ENCODE results near the gene DNAJC1.

The DNAJC1 gene

GRCh38 chr10:22005763-22006162, 2.2 kb upstream of the DNAJC1 start:
- DNase-seq (ENCODE audit: extremely low read depth, low read depth): no peak
- no peak overlapping the region for H3K4me3 ChIP-seq (replicated peaks; ENCODE audit: low read depth, low read length)
- TF ChIP-seq, protein P1, sequence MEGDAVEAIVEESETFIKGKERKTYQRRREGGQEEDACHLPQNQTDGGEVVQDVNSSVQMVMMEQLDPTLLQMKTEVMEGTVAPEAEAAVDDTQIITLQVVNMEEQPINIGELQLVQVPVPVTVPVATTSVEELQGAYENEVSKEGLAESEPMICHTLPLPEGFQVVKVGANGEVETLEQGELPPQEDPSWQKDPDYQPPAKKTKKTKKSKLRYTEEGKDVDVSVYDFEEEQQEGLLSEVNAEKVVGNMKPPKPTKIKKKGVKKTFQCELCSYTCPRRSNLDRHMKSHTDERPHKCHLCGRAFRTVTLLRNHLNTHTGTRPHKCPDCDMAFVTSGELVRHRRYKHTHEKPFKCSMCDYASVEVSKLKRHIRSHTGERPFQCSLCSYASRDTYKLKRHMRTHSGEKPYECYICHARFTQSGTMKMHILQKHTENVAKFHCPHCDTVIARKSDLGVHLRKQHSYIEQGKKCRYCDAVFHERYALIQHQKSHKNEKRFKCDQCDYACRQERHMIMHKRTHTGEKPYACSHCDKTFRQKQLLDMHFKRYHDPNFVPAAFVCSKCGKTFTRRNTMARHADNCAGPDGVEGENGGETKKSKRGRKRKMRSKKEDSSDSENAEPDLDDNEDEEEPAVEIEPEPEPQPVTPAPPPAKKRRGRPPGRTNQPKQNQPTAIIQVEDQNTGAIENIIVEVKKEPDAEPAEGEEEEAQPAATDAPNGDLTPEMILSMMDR (IDR thresholded peaks at IDR 0.05; ENCODE audit: low read depth, low read length, missing control alignments): no peak

GRCh38 chr10:22003964-22004281, 393 bp upstream of the DNAJC1 start:
- TF ChIP-seq, protein P1 (IDR thresholded peaks at IDR 0.05; ENCODE audit: low read depth, low read length, missing control alignments): no peak
- peak overlapping the region; percentile 75 for H3K4me3 ChIP-seq (replicated peaks; ENCODE audit: low read depth, low read length)
- no peak for DNase-seq (ENCODE audit: extremely low read depth, low read depth)

- TF ChIP-seq, protein P1 (IDR thresholded peaks at IDR 0.05; ENCODE audit: low read depth, low read length, missing control alignments): no peak
- DNase-seq (ENCODE audit: extremely low read depth, low read depth): no peak
- H3K4me3 ChIP-seq (replicated peaks; ENCODE audit: low read depth, low read length): peak overlapping the region; percentile 75
These were observed 846 bp downstream of the DNAJC1 start for GRCh38 chr10:22002591-22003176.

DNA sequence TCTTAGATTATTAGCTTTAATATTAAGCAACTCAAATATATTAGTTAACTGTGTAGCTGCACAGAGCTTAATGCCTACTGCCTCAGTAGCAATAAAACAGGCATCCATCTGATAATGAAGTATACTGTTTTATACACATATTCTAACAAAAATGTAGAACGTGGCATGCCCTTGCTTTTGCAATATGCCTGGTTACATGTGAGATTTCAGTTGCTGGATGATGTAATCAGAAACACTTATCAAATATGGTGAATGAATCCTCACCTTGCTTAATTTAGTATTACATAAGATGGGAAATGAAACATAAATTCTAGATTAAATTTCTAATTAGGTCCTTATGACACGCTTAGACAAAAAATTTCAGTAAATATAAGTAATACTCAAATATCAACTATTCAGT, 8.0 kb downstream of the DNAJC1 start:
- TF ChIP-seq, protein P1 (IDR thresholded peaks at IDR 0.05; ENCODE audit: low read depth, low read length, missing control alignments): no peak
- H3K4me3 ChIP-seq (replicated peaks; ENCODE audit: low read depth, low read length): no peak overlapping the region
- DNase-seq (ENCODE audit: extremely low read depth, low read depth): no peak

- DNase-seq (ENCODE audit: extremely low read depth, low read depth): no peak
- TF ChIP-seq, protein P1 (IDR thresholded peaks at IDR 0.05; ENCODE audit: low read depth, low read length, missing control alignments): peak; percentile 22
- H3K4me3 ChIP-seq (replicated peaks; ENCODE audit: low read depth, low read length): no peak overlapping the region
These were observed 10.0 kb downstream of the DNAJC1 start for GRCh38 chr10:21993360-21994001.

GRCh38 chr10:21991785-21992184, 11.7 kb downstream of the DNAJC1 start:
- no peak for DNase-seq (ENCODE audit: extremely low read depth, low read depth)
- H3K4me3 ChIP-seq (replicated peaks; ENCODE audit: low read depth, low read length): no peak overlapping the region
- TF ChIP-seq, protein P1 (IDR thresholded peaks at IDR 0.05; ENCODE audit: low read depth, low read length, missing control alignments): no peak

GRCh38 chr10:21990449-21990848, 13.1 kb downstream of the DNAJC1 start:
- TF ChIP-seq, protein P1 (IDR thresholded peaks at IDR 0.05; ENCODE audit: low read depth, low read length, missing control alignments): no peak
- DNase-seq (ENCODE audit: extremely low read depth, low read depth): no peak
- H3K4me3 ChIP-seq (replicated peaks; ENCODE audit: low read depth, low read length): no peak overlapping the region
